ENCODE results near the gene CENPV.

GRCh38 chr17:16348586-16348985, 4.7 kb downstream of the CENPV start:
- TF ChIP-seq CTCF (IDR thresholded peaks at IDR 0.05) (no peak), EZH2phosphoT487 (IDR thresholded peaks at IDR 0.05) (no peak), EZH2 (IDR thresholded peaks at IDR 0.05) (no peak)

Measured in neural progenitor cell (in vitro differentiated cells).